Heart left ventricle (tissue), 16 donors: ENCODE results near the gene PSKH1. TPM values are rescaled to one million over a fixed set of nuclear protein-coding genes. Genes with fewer than 3 reads are reported as not detected.
"Not testable (repeated sequence)": the region's sequence is repeated elsewhere in the genome, so short reads cannot be mapped to it uniquely, and the experiment has no call there.

ENCODE experiments used
- ATAC-seq, 4 donors: fragments of 200-7000 bp; cut with Tn5 transposase; one replicate each; pipeline ENCODE4 v1.9.1; 2020 to 2022; ENCODE audit warnings: moderate library complexity in 4 of 4, mild to moderate bottlenecking in 3 of 4, moderate number of reproducible peaks in 1 of 4
- DNase-seq, 5 donors: peaks; one replicate each; pipeline ENCODE4 v3.0.0-alpha.2; 2020
- H3K27ac ChIP-seq, 12 donors: fragments of 200-600 bp; sonication (generic) in 4 of 12; one replicate each; pipeline versions ENCODE4 v1.5.0 to v1.8.0; 2016 to 2022; ENCODE audit warnings: mild to moderate bottlenecking in 2 of 12
- H3K27me3 ChIP-seq, 9 donors: fragments of 200-600 bp; sonication (generic) in 2 of 9; one replicate each; pipeline versions ENCODE4 v1.5.1 to v1.8.0; 2016 to 2022; ENCODE audit warnings: mild to moderate bottlenecking in 3 of 9
- H3K36me3 ChIP-seq, 9 donors: fragments of 200-600 bp; sonication (generic) in 2 of 9; one replicate each; pipeline versions ENCODE4 v1.5.0 to v1.8.0; 2018 to 2022; ENCODE audit warnings: mild to moderate bottlenecking in 2 of 9
- H3K4me1 ChIP-seq, 12 donors: fragments of 200-600 bp; sonication (generic) in 4 of 12; one replicate each; pipeline versions ENCODE4 v1.5.0 to v1.8.0; 2016 to 2022; ENCODE audit warnings: mild to moderate bottlenecking in 3 of 12
- H3K4me3 ChIP-seq, 12 donors: fragments of 200-600 bp; sonication (generic) in 4 of 12; one replicate each; pipeline versions ENCODE4 v1.5.0 to v1.8.0; 2017 to 2022; ENCODE audit warnings: mild to moderate bottlenecking in 9 of 12, moderate library complexity in 4 of 12
- H3K9me3 ChIP-seq, 12 donors: fragments of 200-600 bp; sonication (generic) in 4 of 12; one replicate each; pipeline versions ENCODE4 v1.5.0 to v1.8.0; 2016 to 2022; ENCODE audit warnings: mild to moderate bottlenecking in 1 of 12
- CTCF ChIP-seq, 12 donors: fragments of 200-600 bp; sonication (generic) in 4 of 12; IDR thresholded peaks; one replicate each; pipeline versions ENCODE4 v1.5.0 to v1.8.0; 2018 to 2022; ENCODE audit warnings: antibody characterized with exemption in 12 of 12, mild to moderate bottlenecking in 5 of 12
- POLR2A ChIP-seq, 2 donors: fragments of 450-650 bp; IDR thresholded peaks; one replicate each; pipeline ENCODE4 v1.6.1; 2017; ENCODE audit warnings: antibody characterized with exemption in 2 of 2, mild to moderate bottlenecking in 2 of 2, moderate library complexity in 2 of 2
- WGBS, 4 donors: extraction: QIAGEN DNeasy Blood & Tissue Kit in 2 of 4; methylation state at CpG; one replicate each; pipeline versions ENCODE4 v1.1.5 to v1.1.7; 2013 to 2018; 5-methylcytosine and 5-hydroxymethylcytosine counted together
- intact Hi-C, 10 donors: fragments of 100-400 bp; cut with DNase I; formaldehyde crosslinking; loops; one replicate each; pipeline versions ENCODE4 v1.11.1 to v1.14.2; 2022
- polyA plus RNA-seq, 2 donors: library from polyadenylated mRNA; stranded (reverse); fragments of 200-250 nt; gene quantifications; one replicate each; pipeline ENCODE4 v1.2.3, GENCODE V29; 2013
- total RNA-seq, 9 donors: library from RNA; depleted of rRNA in 2 of 9; stranded (reverse); fragments of >200 nt in 2 of 9; fragmentation: NEBNext Ultra II Directional in 3 of 9; extraction: Animal tissue kit (Norgen Biotek cat#: 25700) in 3 of 9; gene quantifications; one replicate each; pipeline versions ENCODE4 v1.1.0 to v1.2.4, GENCODE V29; 2016 to 2023
- donor health status: ischemic (EF 13 %, LVEDD 7.1; RV severe dilation, severe dysfunction).
- donor health status: healthy with polysubstance abuse.
- donor health status: DM: no; HTN: yes; CAD: no.
- donor health status: DM: no; HTN: no; CAD: no.
- donor health status: ischemic (EF 25% LVEDD 6.9; RV normal size, moderate dysfunction).
- donor health status: ischemic (EF 25% LVEDD 5.7; RV mildly dilated, moderate dysfunction).
- donor health status: healthy.
- donor health status: DM: yes; HTN: yes; CAD: no.
- donor health status: ischemic (EF 35%, LVEDD 5.7; RV mildly dilated, moderate dysfunction).
- donor health status: nonischemic (EF 11% LVEDD 7.7; RV severe dilation, severe dysfunction).
- donor health status: DM: yes; HTN: yes; CAD: no.
- donor health status: PGD.
- donor health status: ischemic (EF 29% LVEDD 5.4; RV normal size, mild dysfunction).
- donor health status: nonischemic (EF 23%, LVEDD 6.1; RV moderate dilation, normal function).

Gene PSKH1
- total and polyA plus RNA-seq, 11 donors, result 16.3 to 36.9 (median 21.6) TPM

- ATAC-seq (no peak), DNase-seq (no peak)
- no peaks in the 10 kb centered on the region for H3K27me3 ChIP-seq
- H3K4me1 ChIP-seq, result peaks cover 13 to 41% (median 33%) of the 10 kb centered on the region in 12 donors
- H3K9me3 ChIP-seq, result no peaks in the 10 kb centered on the region
- intact Hi-C loops, result loop anchor here in 1 of 10 donors (10.0 kb wide), 1 partner anchor 265 kb away; the partner anchor contains the start of gene ESRP2
- TF ChIP-seq POLR2A (IDR thresholded peaks at IDR 0.05) (no peak), CTCF (IDR thresholded peaks at IDR 0.05) (no peak)
- 52 to 63% (median 55%) methylated on average over 40 of the region's 40 CpGs for WGBS, 4 donors
- peaks cover 0 to 15% (median 0%) of the 10 kb centered on the region in 9 donors for H3K36me3 ChIP-seq
- H3K27ac ChIP-seq, result peak overlapping the region; percentile 95 to 100 (median 99)
- H3K4me3 ChIP-seq, result peak overlapping the region; percentile 67 to 100 (median 91)
Observed at GRCh38 chr16:67969254-67970039, 76.4 kb downstream of the PSKH1 start.

- TF ChIP-seq CTCF (IDR thresholded peaks at IDR 0.05) (no peak), POLR2A (IDR thresholded peaks at IDR 0.05) (no peak)
- DNase-seq, result no peak
- intact Hi-C loops, result no loop called here
- H3K36me3 ChIP-seq, result peaks cover 0 to 4% (median 0%) of the 10 kb centered on the region in 9 donors
- H3K4me1 ChIP-seq, result peaks cover 7 to 24% (median 17%) of the 10 kb centered on the region in 12 donors
- H3K4me3 ChIP-seq, result no peak overlapping the region
- no peaks in the 10 kb centered on the region for H3K9me3 ChIP-seq
- 91 to 95% (median 94%) methylated on average over 9 of the region's 9 CpGs for WGBS, 4 donors
- no peak for ATAC-seq
- no peak overlapping the region for H3K27ac ChIP-seq
- H3K27me3 ChIP-seq, result no peaks in the 10 kb centered on the region
Observed at GRCh38 chr16:67971111-67971510, 78.1 kb downstream of the PSKH1 start.

GRCh38 chr16:67972285-67972684, 79.2 kb downstream of the PSKH1 start:
- H3K4me1 ChIP-seq, result peaks cover 0 to 12% (median 5%) of the 10 kb centered on the region in 12 donors
- 87 to 94% (median 91%) methylated on average over 7 of the region's 7 CpGs for WGBS, 4 donors
- H3K9me3 ChIP-seq, H3K27ac ChIP-seq, ATAC-seq, H3K27me3 ChIP-seq, intact Hi-C loops, H3K36me3 ChIP-seq, DNase-seq, H3K4me3 ChIP-seq: not testable (repeated sequence)

GRCh38 chr16:67975321-67976105, 82.5 kb downstream of the PSKH1 start:
- Histone ChIP-seq H3K4me3 (no peak overlapping the region), H3K9me3 (no peaks in the 10 kb centered on the region), H3K36me3 (no peaks in the 10 kb centered on the region), H3K4me1 (no peaks in the 10 kb centered on the region), H3K27me3 (no peaks in the 10 kb centered on the region), H3K27ac (no peak overlapping the region)
- 77 to 86% (median 85%) methylated on average over 12 to 14 of the region's 14 CpGs for WGBS, 4 donors
- DNase-seq, result no peak
- ATAC-seq, result no peak
- intact Hi-C loops, result no loop called here
- TF ChIP-seq POLR2A (IDR thresholded peaks at IDR 0.05), result no peak
- TF ChIP-seq CTCF (IDR thresholded peaks at IDR 0.05), result no peak
